HEK293 (cell line): ENCODE results near the gene GMPR2.
A peak's percentile ranks its signal among the peaks of the same experiment; 100 is the strongest.

Experiments
- GLIS2 ChIP-seq: fragments of 450-650 bp; formaldehyde crosslinking; IDR thresholded peaks from 2 replicates; pipeline ENCODE4 v1.5.1; 2016; ENCODE audit warnings: missing biosample characterization, missing genetic modification characterization
- HOXC10 ChIP-seq: sonication (generic); formaldehyde crosslinking; IDR thresholded peaks from 2 replicates; pipeline ENCODE4 v1.8.1; 2023; ENCODE audit warnings: mild to moderate bottlenecking, missing genetic modification reagents
- HOXD13 ChIP-seq: sonication (generic); formaldehyde crosslinking; IDR thresholded peaks from 2 replicates; pipeline ENCODE4 v1.8.0; 2022; ENCODE audit warnings: missing genetic modification reagents, borderline replicate concordance
- KLF9 ChIP-seq: fragments of 450-650 bp; formaldehyde crosslinking; IDR thresholded peaks from 2 replicates; pipeline ENCODE4 v1.5.1; 2016; ENCODE audit warnings: missing biosample characterization, missing genetic modification characterization, low read depth
- ZBTB21 ChIP-seq: fragments of 450-650 bp; formaldehyde crosslinking; IDR thresholded peaks from 2 replicates; pipeline ENCODE4 v1.5.1; 2017; ENCODE audit warnings: missing biosample characterization, missing genetic modification characterization
- ZBTB44 ChIP-seq: fragments of 450-650 bp; IDR thresholded peaks from 2 replicates; pipeline ENCODE4 v1.5.1; 2018; ENCODE audit warnings: missing biosample characterization, mild to moderate bottlenecking, missing genetic modification characterization
- ZFP41 ChIP-seq: fragments of 450-650 bp; formaldehyde crosslinking; IDR thresholded peaks from 2 replicates; pipeline ENCODE4 v1.5.1; 2016; ENCODE audit warnings: missing biosample characterization, missing genetic modification characterization, borderline replicate concordance
- ZIC2 ChIP-seq: fragments of 450-650 bp; formaldehyde crosslinking; IDR thresholded peaks from 2 replicates; pipeline ENCODE4 v1.5.1; 2016; ENCODE audit warnings: missing biosample characterization, missing genetic modification characterization
- ZNF10 ChIP-seq: fragments of 450-650 bp; formaldehyde crosslinking; IDR thresholded peaks from 2 replicates; pipeline ENCODE4 v1.5.1; 2017; ENCODE audit warnings: missing biosample characterization, missing genetic modification characterization
- ZNF132 ChIP-seq: fragments of 450-650 bp; formaldehyde crosslinking; IDR thresholded peaks from 2 replicates; pipeline ENCODE4 v1.5.1; 2017; ENCODE audit warnings: missing biosample characterization, missing genetic modification characterization, borderline replicate concordance
- ZNF157 ChIP-seq: fragments of 450-650 bp; formaldehyde crosslinking; IDR thresholded peaks from 2 replicates; pipeline ENCODE4 v1.5.1; 2016; ENCODE audit warnings: missing biosample characterization, missing genetic modification characterization
- ZNF169 ChIP-seq: fragments of 450-650 bp; formaldehyde crosslinking; IDR thresholded peaks from 2 replicates; pipeline ENCODE4 v1.5.1; 2016; ENCODE audit warnings: missing biosample characterization, missing genetic modification characterization
- ZNF19 ChIP-seq: fragments of 450-650 bp; formaldehyde crosslinking; IDR thresholded peaks from 2 replicates; pipeline ENCODE4; 2016; ENCODE audit warnings: missing biosample characterization, missing genetic modification characterization, low read depth
- ZNF266 ChIP-seq: fragments of 450-650 bp; formaldehyde crosslinking; IDR thresholded peaks from 2 replicates; pipeline ENCODE4 v1.5.1; 2016; ENCODE audit warnings: missing biosample characterization, missing genetic modification characterization, low read depth
- ZNF280D ChIP-seq: fragments of 450-650 bp; formaldehyde crosslinking; IDR thresholded peaks from 2 replicates; pipeline ENCODE4 v1.5.1; 2016; ENCODE audit warnings: missing biosample characterization, missing genetic modification characterization
- ZNF292 ChIP-seq: fragments of 450-650 bp; formaldehyde crosslinking; IDR thresholded peaks from 2 replicates; pipeline ENCODE4 v1.5.1; 2016; ENCODE audit warnings: low read depth, missing biosample characterization, missing genetic modification characterization, borderline replicate concordance
- ZNF391 ChIP-seq: fragments of 450-650 bp; formaldehyde crosslinking; IDR thresholded peaks from 2 replicates; pipeline ENCODE4 v1.5.1; 2016; ENCODE audit warnings: low read depth, missing biosample characterization, missing genetic modification characterization, borderline replicate concordance
- ZNF433 ChIP-seq: fragments of 450-650 bp; formaldehyde crosslinking; IDR thresholded peaks from 2 replicates; pipeline ENCODE4 v1.5.1; 2016; ENCODE audit warnings: missing biosample characterization, missing genetic modification characterization, low read depth
- ZNF510 ChIP-seq: fragments of 450-650 bp; formaldehyde crosslinking; IDR thresholded peaks from 2 replicates; pipeline ENCODE4 v1.5.1; 2018; ENCODE audit warnings: mild to moderate bottlenecking, missing genetic modification characterization, missing biosample characterization; ENCODE audit not compliant: insufficient replicate concordance
- ZNF513 ChIP-seq: fragments of 450-650 bp; IDR thresholded peaks from 2 replicates; pipeline ENCODE4 v1.5.1; 2018; ENCODE audit warnings: missing biosample characterization, missing genetic modification characterization
- ZNF792 ChIP-seq: fragments of 450-650 bp; formaldehyde crosslinking; IDR thresholded peaks from 2 replicates; pipeline ENCODE4 v1.5.1; 2016; ENCODE audit warnings: missing biosample characterization, missing genetic modification characterization
- TF ChIP-seq, protein P1 (sequence below): fragments of 450-650 bp; formaldehyde crosslinking; conservative IDR thresholded peaks from 2 replicates; pipeline ENCODE4 v1.5.1; 2016; ENCODE audit warnings: low read depth, missing biosample characterization, missing genetic modification characterization
- TF ChIP-seq, protein P2 (sequence below): fragments of 450-650 bp; formaldehyde crosslinking; IDR thresholded peaks from 2 replicates; pipeline ENCODE4 v1.5.1; 2016; ENCODE audit warnings: missing biosample characterization, missing genetic modification characterization, borderline replicate concordance
- TF ChIP-seq, protein P3 (sequence below): fragments of 450-650 bp; formaldehyde crosslinking; IDR thresholded peaks from 2 replicates; pipeline ENCODE4; 2016; ENCODE audit warnings: missing biosample characterization, missing genetic modification characterization

Gene GMPR2

DNA sequence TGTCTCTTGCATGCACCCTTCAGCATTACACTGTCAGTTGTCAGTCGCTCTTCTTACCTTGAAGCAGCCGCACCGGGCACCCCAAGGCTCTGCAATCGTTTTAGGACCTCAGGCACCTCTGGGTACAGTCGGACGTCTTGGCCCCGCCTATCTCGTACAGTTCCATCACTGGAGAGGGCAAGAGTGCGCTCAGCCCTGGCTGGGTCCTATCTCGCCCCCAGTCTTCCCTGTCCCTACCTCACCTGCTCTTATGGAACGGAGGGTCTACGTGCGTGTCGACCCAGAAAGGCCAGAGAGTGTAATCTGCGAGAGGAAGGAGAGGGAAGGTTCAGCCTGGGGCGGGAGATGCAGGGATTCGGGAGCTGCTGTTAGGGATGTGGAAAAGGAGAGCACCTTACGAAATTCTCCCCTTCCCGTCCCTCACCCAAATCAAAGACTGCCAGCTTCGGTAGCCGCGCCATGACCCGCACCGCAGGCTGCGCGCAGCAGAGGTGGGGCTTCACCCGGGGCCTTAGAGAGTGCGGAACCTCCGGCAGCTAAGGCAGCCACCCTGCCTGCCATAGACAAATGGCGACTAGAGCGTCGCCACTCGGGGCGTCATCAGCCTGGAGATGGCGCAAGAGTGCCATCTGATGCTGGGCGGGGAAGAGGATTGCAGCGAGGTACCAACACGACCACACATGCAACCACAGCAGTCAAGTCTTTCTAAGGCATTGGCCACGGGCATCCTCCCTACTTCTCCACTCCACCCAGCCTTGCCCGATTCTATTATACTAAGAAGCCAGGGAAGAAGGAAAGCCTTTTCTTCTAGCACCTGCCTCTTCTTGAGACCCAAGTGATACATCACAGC is 17.0 kb upstream of the GMPR2 start, which contains the start of gene MDP1 (continued):
- TF ChIP-seq, protein P1, sequence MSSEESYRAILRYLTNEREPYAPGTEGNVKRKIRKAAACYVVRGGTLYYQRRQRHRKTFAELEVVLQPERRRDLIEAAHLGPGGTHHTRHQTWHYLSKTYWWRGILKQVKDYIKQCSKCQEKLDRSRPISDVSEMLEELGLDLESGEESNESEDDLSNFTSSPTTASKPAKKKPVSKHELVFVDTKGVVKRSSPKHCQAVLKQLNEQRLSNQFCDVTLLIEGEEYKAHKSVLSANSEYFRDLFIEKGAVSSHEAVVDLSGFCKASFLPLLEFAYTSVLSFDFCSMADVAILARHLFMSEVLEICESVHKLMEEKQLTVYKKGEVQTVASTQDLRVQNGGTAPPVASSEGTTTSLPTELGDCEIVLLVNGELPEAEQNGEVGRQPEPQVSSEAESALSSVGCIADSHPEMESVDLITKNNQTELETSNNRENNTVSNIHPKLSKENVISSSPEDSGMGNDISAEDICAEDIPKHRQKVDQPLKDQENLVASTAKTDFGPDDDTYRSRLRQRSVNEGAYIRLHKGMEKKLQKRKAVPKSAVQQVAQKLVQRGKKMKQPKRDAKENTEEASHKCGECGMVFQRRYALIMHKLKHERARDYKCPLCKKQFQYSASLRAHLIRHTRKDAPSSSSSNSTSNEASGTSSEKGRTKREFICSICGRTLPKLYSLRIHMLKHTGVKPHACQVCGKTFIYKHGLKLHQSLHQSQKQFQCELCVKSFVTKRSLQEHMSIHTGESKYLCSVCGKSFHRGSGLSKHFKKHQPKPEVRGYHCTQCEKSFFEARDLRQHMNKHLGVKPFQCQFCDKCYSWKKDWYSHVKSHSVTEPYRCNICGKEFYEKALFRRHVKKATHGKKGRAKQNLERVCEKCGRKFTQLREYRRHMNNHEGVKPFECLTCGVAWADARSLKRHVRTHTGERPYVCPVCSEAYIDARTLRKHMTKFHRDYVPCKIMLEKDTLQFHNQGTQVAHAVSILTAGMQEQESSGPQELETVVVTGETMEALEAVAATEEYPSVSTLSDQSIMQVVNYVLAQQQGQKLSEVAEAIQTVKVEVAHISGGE (tag by site-specific recombination), result peak; percentile 74
- TF ChIP-seq ZNF510 (tag by site-specific recombination) (no peak), GLIS2 (tag by site-specific recombination) (no peak), ZNF292 (no peak), ZNF433 (tag by site-specific recombination) (no peak), ZBTB21 (peak; percentile 85), ZNF157 (tag by site-specific recombination) (no peak), ZNF132 (tag by site-specific recombination) (no peak), ZBTB44 (tag by site-specific recombination) (no peak), HOXC10 (no peak), ZNF280D (tag by site-specific recombination) (no peak), ZNF10 (tag by site-specific recombination) (peak; percentile 47; the same call in 1 of the 2 replicates), ZNF792 (no peak), ZNF19 (tag by site-specific recombination) (no peak), ZNF266 (tag by site-specific recombination) (no peak), KLF9 (tag by site-specific recombination) (peak; percentile 6; the same call in 1 of the 2 replicates), ZNF391 (no peak), ZFP41 (tag by site-specific recombination) (no peak), HOXD13 (CRISPR knock-in tag) (no peak), ZIC2 (tag by site-specific recombination) (0 out of 2 replicates have a peak, but pooled peaks have one; percentile 8), ZNF513 (no peak), ZNF169 (tag by site-specific recombination) (no peak)
- TF ChIP-seq, protein P2, sequence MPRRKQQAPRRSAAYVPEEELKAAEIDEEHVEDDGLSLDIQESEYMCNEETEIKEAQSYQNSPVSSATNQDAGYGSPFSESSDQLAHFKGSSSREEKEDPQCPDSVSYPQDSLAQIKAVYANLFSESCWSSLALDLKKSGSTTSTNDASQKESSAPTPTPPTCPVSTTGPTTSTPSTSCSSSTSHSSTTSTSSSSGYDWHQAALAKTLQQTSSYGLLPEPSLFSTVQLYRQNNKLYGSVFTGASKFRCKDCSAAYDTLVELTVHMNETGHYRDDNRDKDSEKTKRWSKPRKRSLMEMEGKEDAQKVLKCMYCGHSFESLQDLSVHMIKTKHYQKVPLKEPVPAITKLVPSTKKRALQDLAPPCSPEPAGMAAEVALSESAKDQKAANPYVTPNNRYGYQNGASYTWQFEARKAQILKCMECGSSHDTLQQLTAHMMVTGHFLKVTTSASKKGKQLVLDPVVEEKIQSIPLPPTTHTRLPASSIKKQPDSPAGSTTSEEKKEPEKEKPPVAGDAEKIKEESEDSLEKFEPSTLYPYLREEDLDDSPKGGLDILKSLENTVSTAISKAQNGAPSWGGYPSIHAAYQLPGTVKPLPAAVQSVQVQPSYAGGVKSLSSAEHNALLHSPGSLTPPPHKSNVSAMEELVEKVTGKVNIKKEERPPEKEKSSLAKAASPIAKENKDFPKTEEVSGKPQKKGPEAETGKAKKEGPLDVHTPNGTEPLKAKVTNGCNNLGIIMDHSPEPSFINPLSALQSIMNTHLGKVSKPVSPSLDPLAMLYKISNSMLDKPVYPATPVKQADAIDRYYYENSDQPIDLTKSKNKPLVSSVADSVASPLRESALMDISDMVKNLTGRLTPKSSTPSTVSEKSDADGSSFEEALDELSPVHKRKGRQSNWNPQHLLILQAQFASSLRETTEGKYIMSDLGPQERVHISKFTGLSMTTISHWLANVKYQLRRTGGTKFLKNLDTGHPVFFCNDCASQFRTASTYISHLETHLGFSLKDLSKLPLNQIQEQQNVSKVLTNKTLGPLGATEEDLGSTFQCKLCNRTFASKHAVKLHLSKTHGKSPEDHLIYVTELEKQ (tag by site-specific recombination), result no peak
- TF ChIP-seq, protein P3, sequence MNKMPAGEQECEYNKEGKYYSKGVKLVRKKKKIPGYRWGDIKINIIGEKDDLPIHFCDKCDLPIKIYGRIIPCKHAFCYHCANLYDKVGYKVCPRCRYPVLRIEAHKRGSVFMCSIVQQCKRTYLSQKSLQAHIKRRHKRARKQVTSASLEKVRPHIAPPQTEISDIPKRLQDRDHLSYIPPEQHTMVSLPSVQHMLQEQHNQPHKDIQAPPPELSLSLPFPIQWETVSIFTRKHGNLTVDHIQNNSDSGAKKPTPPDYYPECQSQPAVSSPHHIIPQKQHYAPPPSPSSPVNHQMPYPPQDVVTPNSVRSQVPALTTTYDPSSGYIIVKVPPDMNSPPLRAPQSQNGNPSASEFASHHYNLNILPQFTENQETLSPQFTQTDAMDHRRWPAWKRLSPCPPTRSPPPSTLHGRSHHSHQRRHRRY (tag by site-specific recombination), result no peak
